ENCODE data around the gene USP34. TPM values are rescaled to one million over a fixed set of nuclear protein-coding genes. Genes with fewer than 3 reads are reported as not detected.

The USP34 gene
- total and polyA plus RNA-seq, 2 experiments from 2014 or later, result 81.8 to 157 TPM

DNA sequence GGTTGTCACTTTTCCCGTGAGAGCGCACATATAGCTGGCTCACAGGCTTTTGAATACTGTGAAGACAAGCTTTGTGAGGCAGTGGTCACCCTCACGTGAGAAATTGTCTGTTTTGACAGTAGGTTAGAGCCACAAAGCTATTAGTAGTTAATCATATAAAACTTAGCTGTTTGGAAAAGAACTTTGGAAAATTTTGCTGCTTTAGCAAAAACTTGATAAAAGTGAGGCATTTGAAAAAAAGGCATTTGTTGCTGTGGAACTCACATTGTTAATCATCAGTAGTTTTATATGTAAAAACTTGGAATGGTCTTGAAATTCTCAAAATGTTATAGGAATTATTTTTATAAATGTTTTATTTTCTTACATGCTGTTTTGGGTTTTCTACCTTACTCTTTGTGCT is 286.6 kb downstream of the USP34 start:
- ATAC-seq, result no peak
- peaks cover 18% of the 10 kb centered on the region for H3K4me1 ChIP-seq (ENCODE audit: insufficient read depth)

More for the DNA sequence above, 286.6 kb downstream of the USP34 start:
- Histone ChIP-seq H3K4me2 (no peak overlapping the region), H3K4me3 (no peak overlapping the region), H3K79me2 (replicated peaks; ENCODE audit: insufficient read depth) (peaks cover 7% of the 10 kb centered on the region), H3K27me3 (ENCODE audit: insufficient read depth) (no peaks in the 10 kb centered on the region), H2AFZ (no peak overlapping the region), H3K27ac (ENCODE audit: low read depth) (no peak overlapping the region; the same call in 1 of the 2 replicates), H3K9me2 (ENCODE audit: insufficient read depth) (no peaks in the 10 kb centered on the region), H3K36me3 (ENCODE audit: insufficient read depth) (peaks cover 45% of the 10 kb centered on the region), H3F3A (replicated peaks; ENCODE audit: low read depth) (0 out of 2 replicates have a peak, but pooled peaks cover 6% of the 10 kb centered on the region), H4K20me1 (replicated peaks; ENCODE audit: insufficient read depth) (peaks cover 8% of the 10 kb centered on the region)
- no peaks in the 10 kb centered on the region for H3K9me3 Mint-ChIP-seq
- no peak for DNase-seq (ENCODE audit: low spot score)
- no peak for TF ChIP-seq STAT1 (IDR thresholded peaks at IDR 0.05; ENCODE audit: unreplicated experiment)
- TF ChIP-seq JUNB (IDR thresholded peaks at IDR 0.05; ENCODE audit: unreplicated experiment), result no peak
- no peak for TF ChIP-seq NANOG (IDR thresholded peaks at IDR 0.05; ENCODE audit: borderline replicate concordance)
- TF ChIP-seq ZNF114 (CRISPR knock-in tag; IDR thresholded peaks at IDR 0.05), result no peak
- TF ChIP-seq CREB1 (CRISPR knock-in tag; IDR thresholded peaks at IDR 0.05; ENCODE audit: low read depth), result no peak
- no peak for TF ChIP-seq ZNF331 (CRISPR knock-in tag; IDR thresholded peaks at IDR 0.05; ENCODE audit: low read depth)
- TF ChIP-seq, protein P1, sequence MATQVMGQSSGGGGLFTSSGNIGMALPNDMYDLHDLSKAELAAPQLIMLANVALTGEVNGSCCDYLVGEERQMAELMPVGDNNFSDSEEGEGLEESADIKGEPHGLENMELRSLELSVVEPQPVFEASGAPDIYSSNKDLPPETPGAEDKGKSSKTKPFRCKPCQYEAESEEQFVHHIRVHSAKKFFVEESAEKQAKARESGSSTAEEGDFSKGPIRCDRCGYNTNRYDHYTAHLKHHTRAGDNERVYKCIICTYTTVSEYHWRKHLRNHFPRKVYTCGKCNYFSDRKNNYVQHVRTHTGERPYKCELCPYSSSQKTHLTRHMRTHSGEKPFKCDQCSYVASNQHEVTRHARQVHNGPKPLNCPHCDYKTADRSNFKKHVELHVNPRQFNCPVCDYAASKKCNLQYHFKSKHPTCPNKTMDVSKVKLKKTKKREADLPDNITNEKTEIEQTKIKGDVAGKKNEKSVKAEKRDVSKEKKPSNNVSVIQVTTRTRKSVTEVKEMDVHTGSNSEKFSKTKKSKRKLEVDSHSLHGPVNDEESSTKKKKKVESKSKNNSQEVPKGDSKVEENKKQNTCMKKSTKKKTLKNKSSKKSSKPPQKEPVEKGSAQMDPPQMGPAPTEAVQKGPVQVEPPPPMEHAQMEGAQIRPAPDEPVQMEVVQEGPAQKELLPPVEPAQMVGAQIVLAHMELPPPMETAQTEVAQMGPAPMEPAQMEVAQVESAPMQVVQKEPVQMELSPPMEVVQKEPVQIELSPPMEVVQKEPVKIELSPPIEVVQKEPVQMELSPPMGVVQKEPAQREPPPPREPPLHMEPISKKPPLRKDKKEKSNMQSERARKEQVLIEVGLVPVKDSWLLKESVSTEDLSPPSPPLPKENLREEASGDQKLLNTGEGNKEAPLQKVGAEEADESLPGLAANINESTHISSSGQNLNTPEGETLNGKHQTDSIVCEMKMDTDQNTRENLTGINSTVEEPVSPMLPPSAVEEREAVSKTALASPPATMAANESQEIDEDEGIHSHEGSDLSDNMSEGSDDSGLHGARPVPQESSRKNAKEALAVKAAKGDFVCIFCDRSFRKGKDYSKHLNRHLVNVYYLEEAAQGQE (IDR thresholded peaks at IDR 0.05; ENCODE audit: unreplicated experiment), result no peak
- TF ChIP-seq, protein P2, sequence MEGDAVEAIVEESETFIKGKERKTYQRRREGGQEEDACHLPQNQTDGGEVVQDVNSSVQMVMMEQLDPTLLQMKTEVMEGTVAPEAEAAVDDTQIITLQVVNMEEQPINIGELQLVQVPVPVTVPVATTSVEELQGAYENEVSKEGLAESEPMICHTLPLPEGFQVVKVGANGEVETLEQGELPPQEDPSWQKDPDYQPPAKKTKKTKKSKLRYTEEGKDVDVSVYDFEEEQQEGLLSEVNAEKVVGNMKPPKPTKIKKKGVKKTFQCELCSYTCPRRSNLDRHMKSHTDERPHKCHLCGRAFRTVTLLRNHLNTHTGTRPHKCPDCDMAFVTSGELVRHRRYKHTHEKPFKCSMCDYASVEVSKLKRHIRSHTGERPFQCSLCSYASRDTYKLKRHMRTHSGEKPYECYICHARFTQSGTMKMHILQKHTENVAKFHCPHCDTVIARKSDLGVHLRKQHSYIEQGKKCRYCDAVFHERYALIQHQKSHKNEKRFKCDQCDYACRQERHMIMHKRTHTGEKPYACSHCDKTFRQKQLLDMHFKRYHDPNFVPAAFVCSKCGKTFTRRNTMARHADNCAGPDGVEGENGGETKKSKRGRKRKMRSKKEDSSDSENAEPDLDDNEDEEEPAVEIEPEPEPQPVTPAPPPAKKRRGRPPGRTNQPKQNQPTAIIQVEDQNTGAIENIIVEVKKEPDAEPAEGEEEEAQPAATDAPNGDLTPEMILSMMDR (conservative IDR thresholded peaks at IDR 0.05; ENCODE audit: low read depth in 2 of 2), result no peak
- TF ChIP-seq, protein P3, sequence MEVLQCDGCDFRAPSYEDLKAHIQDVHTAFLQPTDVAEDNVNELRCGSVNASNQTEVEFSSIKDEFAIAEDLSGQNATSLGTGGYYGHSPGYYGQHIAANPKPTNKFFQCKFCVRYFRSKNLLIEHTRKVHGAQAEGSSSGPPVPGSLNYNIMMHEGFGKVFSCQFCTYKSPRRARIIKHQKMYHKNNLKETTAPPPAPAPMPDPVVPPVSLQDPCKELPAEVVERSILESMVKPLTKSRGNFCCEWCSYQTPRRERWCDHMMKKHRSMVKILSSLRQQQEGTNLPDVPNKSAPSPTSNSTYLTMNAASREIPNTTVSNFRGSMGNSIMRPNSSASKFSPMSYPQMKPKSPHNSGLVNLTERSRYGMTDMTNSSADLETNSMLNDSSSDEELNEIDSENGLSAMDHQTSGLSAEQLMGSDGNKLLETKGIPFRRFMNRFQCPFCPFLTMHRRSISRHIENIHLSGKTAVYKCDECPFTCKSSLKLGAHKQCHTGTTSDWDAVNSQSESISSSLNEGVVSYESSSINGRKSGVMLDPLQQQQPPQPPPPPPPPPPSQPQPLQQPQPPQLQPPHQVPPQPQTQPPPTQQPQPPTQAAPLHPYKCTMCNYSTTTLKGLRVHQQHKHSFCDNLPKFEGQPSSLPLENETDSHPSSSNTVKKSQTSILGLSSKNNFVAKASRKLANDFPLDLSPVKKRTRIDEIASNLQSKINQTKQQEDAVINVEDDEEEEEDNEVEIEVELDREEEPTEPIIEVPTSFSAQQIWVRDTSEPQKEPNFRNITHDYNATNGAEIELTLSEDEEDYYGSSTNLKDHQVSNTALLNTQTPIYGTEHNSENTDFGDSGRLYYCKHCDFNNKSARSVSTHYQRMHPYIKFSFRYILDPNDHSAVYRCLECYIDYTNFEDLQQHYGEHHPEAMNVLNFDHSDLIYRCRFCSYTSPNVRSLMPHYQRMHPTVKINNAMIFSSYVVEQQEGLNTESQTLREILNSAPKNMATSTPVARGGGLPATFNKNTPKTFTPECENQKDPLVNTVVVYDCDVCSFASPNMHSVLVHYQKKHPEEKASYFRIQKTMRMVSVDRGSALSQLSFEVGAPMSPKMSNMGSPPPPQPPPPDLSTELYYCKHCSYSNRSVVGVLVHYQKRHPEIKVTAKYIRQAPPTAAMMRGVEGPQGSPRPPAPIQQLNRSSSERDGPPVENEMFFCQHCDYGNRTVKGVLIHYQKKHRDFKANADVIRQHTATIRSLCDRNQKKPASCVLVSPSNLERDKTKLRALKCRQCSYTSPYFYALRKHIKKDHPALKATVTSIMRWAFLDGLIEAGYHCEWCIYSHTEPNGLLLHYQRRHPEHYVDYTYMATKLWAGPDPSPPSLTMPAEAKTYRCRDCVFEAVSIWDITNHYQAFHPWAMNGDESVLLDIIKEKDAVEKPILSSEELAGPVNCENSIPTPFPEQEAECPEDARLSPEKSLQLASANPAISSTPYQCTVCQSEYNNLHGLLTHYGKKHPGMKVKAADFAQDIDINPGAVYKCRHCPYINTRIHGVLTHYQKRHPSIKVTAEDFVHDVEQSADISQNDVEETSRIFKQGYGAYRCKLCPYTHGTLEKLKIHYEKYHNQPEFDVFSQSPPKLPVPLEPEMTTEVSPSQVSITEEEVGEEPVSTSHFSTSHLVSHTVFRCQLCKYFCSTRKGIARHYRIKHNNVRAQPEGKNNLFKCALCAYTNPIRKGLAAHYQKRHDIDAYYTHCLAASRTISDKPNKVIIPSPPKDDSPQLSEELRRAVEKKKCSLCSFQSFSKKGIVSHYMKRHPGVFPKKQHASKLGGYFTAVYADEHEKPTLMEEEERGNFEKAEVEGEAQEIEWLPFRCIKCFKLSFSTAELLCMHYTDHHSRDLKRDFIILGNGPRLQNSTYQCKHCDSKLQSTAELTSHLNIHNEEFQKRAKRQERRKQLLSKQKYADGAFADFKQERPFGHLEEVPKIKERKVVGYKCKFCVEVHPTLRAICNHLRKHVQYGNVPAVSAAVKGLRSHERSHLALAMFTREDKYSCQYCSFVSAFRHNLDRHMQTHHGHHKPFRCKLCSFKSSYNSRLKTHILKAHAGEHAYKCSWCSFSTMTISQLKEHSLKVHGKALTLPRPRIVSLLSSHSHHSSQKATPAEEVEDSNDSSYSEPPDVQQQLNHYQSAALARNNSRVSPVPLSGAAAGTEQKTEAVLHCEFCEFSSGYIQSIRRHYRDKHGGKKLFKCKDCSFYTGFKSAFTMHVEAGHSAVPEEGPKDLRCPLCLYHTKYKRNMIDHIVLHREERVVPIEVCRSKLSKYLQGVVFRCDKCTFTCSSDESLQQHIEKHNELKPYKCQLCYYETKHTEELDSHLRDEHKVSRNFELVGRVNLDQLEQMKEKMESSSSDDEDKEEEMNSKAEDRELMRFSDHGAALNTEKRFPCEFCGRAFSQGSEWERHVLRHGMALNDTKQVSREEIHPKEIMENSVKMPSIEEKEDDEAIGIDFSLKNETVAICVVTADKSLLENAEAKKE (CRISPR knock-in tag; IDR thresholded peaks at IDR 0.05), result no peak
- TF ChIP-seq EZH2phosphoT487 (IDR thresholded peaks at IDR 0.05; ENCODE audit: unreplicated experiment), result no peak
- no peak for TF ChIP-seq ETS1 (IDR thresholded peaks at IDR 0.05)
- no peak for TF ChIP-seq POLR2AphosphoS5 (IDR thresholded peaks at IDR 0.05; ENCODE audit: low read depth)
- no peak for TF ChIP-seq EZH2 (IDR thresholded peaks at IDR 0.05; ENCODE audit: low read depth, unreplicated experiment)
- peaks cover 9% of the 10 kb centered on the region for H3K27me3 Mint-ChIP-seq (ENCODE audit: insufficient read depth, low read depth, poor library complexity)
- H3K4me1 Mint-ChIP-seq, result peaks cover 25% of the 10 kb centered on the region
- H3K27ac Mint-ChIP-seq, result no peak overlapping the region
- H3K4me3 Mint-ChIP-seq, result no peak overlapping the region
- peaks cover 90% of the 10 kb centered on the region for H3K36me3 Mint-ChIP-seq (ENCODE audit: low read depth)
